Measurements from ENCODE around the gene TMEM164.

Gene TMEM164

DNA sequence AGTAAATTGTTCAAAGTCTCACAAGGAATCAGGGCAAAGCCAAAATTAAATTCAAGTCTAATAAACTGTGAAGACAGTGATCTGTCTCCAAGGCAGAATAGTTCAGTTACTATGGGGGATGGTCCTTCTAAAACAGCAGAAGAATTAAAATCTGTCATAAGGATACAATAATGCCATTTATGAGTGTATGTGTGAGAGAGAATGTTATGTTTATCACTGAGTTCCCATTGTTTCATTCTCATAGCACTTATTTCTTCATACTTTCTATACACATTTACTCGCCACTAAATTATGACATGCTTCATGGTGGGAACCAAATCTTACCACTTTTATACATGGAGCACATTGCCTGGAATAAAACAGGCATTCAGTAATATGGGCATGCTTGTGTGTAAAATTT lies 212.5 kb downstream of the TMEM164 start:
- DNase-seq = no peak

DNA sequence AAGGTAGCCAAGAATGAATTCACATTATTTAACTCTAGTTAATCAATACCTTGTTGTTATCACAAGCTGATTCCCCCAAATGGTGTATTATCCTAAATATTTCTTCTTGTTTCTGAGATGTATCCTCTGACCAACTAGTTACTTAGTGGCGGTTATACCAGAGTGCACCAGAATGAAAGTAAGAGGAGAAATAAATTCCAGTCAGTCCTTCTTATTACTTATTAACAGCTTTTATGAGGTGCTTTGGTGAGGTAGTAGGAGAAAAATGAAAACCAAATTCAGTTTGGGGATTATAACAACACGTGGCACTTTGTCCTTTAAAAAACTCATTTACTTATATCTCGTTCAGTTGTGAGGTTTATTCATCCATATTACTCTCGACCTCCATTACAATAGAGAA lies 213.1 kb downstream of the TMEM164 start:
- DNase-seq = no peak

DNA sequence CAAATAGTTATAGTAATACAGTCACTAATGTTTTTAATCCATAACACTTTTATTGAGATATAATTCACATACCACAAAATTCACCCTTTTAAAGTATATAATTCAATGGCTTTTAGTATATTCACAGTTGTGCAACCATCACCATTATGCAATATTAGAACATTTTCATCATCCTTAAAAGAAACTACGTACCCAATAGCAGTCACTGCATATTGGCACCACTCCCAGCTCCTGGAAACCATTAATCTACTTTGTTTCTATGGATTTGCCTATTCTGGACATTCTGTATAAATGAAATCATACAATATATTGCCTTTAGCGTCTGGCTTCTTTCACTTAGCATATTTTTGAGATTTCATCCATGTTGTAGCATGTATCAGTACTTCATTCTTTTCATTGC lies 215.7 kb downstream of the TMEM164 start:
- no peak for DNase-seq

DNA sequence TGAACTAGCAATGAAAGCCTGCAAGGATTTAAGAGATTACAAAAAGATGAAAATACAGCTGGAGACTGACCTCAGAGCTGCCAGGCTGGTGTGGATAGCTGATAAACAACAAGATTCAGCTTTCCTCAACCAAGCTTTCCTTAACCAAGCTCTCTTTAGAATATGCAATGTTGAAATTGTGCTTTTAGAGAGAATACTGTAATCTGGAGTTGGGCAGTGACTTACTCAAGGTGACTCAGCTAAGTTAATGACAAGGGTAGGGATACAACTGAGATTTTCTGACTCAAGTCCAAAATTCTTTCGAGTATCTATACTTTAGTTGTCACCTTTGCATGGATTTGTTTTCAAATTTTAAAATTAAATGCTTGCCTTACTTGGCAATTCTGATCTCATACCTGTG lies 217.0 kb downstream of the TMEM164 start:
- no peak for DNase-seq

DNA sequence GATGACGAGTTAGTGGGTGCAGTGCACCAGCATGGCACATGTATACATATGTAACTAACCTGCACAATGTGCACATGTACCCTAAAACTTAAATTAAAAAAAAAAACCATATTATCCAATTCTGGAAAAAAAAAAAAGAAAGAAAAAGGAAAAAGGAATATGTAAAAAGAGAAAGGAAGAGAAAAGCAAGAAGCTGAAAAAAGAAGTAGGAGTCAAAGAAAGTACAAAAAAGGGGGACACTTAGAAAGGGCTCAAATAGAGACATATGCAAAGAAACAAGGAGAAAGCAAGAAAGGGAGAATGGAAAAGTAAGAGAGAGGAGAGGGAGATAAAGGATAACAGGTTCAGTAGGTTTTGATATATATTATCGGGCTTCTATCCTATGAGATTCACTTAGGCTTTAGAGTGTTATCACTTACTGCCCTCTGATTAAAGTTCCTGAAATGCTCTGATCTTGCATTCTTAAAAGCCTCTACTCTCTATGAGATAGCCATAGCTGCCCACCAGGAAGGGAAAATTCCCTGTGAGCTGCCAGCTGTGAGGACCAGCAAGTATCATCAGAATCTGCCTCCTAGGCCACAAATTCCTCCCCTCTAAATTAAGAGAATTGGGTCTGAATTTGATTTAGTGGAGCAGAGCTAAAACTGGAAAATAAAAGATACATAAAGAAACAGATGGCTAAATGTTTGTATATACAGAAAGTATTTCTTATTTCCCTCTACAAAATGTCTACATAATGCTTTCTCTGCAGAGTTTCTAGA lies 219.8 kb downstream of the TMEM164 start:
- DNase-seq = no peak

DNA sequence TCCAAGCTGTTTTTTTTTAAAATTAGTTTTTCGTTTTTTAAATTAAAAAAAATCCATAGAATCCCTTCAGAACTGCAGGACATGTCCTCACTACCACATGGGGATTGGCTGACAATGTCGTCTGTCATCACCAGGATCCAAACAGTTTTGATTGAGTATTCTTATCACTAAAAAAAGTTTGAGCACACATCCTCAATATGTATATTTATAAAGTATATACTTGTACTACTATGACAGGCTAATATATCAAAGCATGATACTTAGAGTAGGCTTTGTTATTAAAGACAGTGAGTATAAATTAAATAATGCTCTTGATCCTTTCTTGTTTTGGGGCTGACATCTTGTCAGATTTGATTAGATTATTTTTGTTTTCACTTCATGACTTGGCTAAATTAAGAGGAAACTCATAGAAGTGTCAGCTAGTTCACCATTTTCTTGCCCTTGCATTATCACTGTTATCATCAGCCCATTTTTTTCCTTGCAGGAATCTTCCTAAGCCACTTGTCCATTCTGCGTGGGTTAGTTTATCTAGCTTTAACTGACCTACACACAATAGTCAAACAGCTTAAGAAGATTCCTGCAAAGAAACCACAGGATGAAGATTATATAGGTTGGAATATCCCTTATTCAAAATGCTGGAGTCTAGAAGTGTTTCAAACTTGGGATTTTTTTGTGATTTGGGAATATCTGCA lies 222.2 kb downstream of the TMEM164 start:
- DNase-seq = no peak

DNA sequence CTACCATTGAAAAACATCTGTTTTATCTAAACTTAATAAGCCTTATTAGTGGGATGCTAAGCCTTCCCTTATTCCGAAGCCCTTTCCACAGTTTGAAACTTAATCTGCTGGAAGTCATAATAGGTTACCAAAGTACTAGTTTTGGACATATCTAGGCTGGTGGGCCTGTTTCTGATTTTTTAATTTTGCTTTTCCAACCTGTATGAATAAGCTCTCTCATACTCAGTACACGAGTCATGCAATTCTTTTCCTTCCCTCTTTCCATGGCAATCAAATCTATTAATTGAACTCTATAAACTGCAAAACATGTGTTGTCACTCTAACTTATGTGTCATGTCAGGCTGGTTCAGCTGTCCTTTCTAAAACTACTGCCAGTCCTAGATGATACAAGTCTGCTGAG lies 224.0 kb downstream of the TMEM164 start:
- DNase-seq = no peak
